GM18498 (cell line): ENCODE measurements around the gene SCAMP1.

Source experiments
- ATAC-seq: cut with Tn5 transposase; IDR thresholded peaks from one replicate; pipeline ENCODE4 v1.9.1; 2021; ENCODE audit warnings: mild to moderate bottlenecking, moderate library complexity; ENCODE audit not compliant: unreplicated experiment

SCAMP1 gene

GRCh38 chr5:78511121-78511906 lies 150.9 kb downstream of the SCAMP1 start:
- no peak for ATAC-seq

GRCh38 chr5:78512435-78512834 lies 152.0 kb downstream of the SCAMP1 start:
- no peak for ATAC-seq

- no peak for ATAC-seq
These were observed 153.0 kb downstream of the SCAMP1 start for GRCh38 chr5:78513441-78513840.

GRCh38 chr5:78514427-78515330 lies 154.3 kb downstream of the SCAMP1 start:
- no peak for ATAC-seq

GRCh38 chr5:78515670-78516069 lies 155.3 kb downstream of the SCAMP1 start:
- no peak for ATAC-seq

GRCh38 chr5:78518365-78519197 lies 158.2 kb downstream of the SCAMP1 start:
- ATAC-seq, result no peak

GRCh38 chr5:78519198-78519941 lies 159.0 kb downstream of the SCAMP1 start:
- no peak for ATAC-seq

- ATAC-seq, result no peak
These were observed 161.0 kb downstream of the SCAMP1 start for GRCh38 chr5:78521455-78521854.

GRCh38 chr5:78522476-78523260 lies 162.3 kb downstream of the SCAMP1 start:
- no peak for ATAC-seq

GRCh38 chr5:78523314-78524193 lies 163.1 kb downstream of the SCAMP1 start:
- no peak for ATAC-seq

- ATAC-seq, result no peak
These were observed 165.7 kb downstream of the SCAMP1 start for GRCh38 chr5:78526049-78526525.

- no peak for ATAC-seq
These were observed 166.8 kb downstream of the SCAMP1 start for GRCh38 chr5:78527054-78527859.

GRCh38 chr5:78527925-78528324 lies 167.5 kb downstream of the SCAMP1 start:
- ATAC-seq, result no peak
